AG04450 (cell line): ENCODE results near the gene PRKN. TPM values are rescaled to one million over a fixed set of nuclear protein-coding genes. Genes with fewer than 3 reads are reported as not detected.

Experiments used
- CTCF ChIA-PET: fragments of 300-600, 350-600 bp; formaldehyde crosslinking; extraction: SDS; loops from one replicate; lab custom pipeline; 2022; ENCODE audit warnings: antibody characterized with exemption, inconsistent platforms; lab: Charles Lee
- POLR2A ChIA-PET: fragments of 350-600 bp; formaldehyde crosslinking; extraction: SDS; loops from one replicate; lab custom pipeline; 2021; ENCODE audit warnings: antibody characterized with exemption, inconsistent platforms; lab: Yijun Ruan, JAX
- DNase-seq: peaks from one replicate; pipeline ENCODE4 v3.0.0-alpha.2; 2011; ENCODE audit warnings: low read depth, low spot score
- H3K27ac ChIP-seq: one replicate; pipeline ENCODE4 v1.5.1; 2012; ENCODE audit warnings: low read depth, low read length, control low read depth
- H3K27me3 ChIP-seq: one replicate; pipeline ENCODE4 v1.6.0; 2012; ENCODE audit warnings: low read length; ENCODE audit not compliant: control insufficient read depth, insufficient read depth
- H3K4me3 ChIP-seq: 2 replicates; pipeline ENCODE4 v1.5.1; 2011; ENCODE audit warnings: mild to moderate bottlenecking, low read depth, low read length, control low read depth
- H3K9me3 ChIP-seq: 2 replicates; pipeline ENCODE4 v1.5.1; 2012; ENCODE audit warnings: low read length; ENCODE audit not compliant: control insufficient read depth, insufficient read depth
- CTCF ChIP-seq: IDR thresholded peaks from 2 replicates; pipeline ENCODE4 v1.5.1; 2011; ENCODE audit warnings: low read depth, low read length, control low read depth, inconsistent platforms
- polyA plus RNA-seq: library from polyadenylated mRNA; depleted of rRNA; stranded (reverse); fragments of >200 nt; gene quantifications from 2 replicates; pipeline ENCODE4 v1.2.3, GENCODE V29; 2011

Gene PRKN
- polyA plus RNA-seq, 1 experiment: not detected

GRCh38 chr6:161432546-161432945 lies 1295.0 kb downstream of the PRKN start:
- POLR2A ChIA-PET: no interaction called here
- peaks cover 3% of the 10 kb centered on the region; the same call in 1 of the 2 replicates for H3K9me3 ChIP-seq
- no peaks in the 10 kb centered on the region for H3K27me3 ChIP-seq
- no peak overlapping the region for H3K27ac ChIP-seq
- no peak for DNase-seq
- no peak for TF ChIP-seq CTCF
- CTCF ChIA-PET: interaction anchor here (0.5 to 2.7 kb wide), 2 partner anchors 14 to 67 kb away, joined by 3 to 28 read pairs; no protein-coding TSS in a partner anchor
- H3K4me3 ChIP-seq: no peak overlapping the region

- CTCF ChIA-PET: interaction anchor here (3.7 kb wide), 1 partner anchor 12 kb away, joined by 28 read pairs; no protein-coding TSS in a partner anchor
- H3K4me3 ChIP-seq: no peak overlapping the region
- no peak overlapping the region for H3K27ac ChIP-seq
- peaks cover 3% of the 10 kb centered on the region; the same call in 1 of the 2 replicates for H3K9me3 ChIP-seq
- POLR2A ChIA-PET: no interaction called here
- H3K27me3 ChIP-seq: no peaks in the 10 kb centered on the region
- no peak for TF ChIP-seq CTCF
- no peak for DNase-seq
Observed at GRCh38 chr6:161429921-161430490, 1297.6 kb downstream of the PRKN start.

- DNase-seq: no peak
- Histone ChIP-seq H3K4me3 (no peak overlapping the region), H3K27me3 (no peaks in the 10 kb centered on the region), H3K9me3 (peaks cover 2% of the 10 kb centered on the region; the same call in 1 of the 2 replicates), H3K27ac (no peak overlapping the region)
- ChIA-PET POLR2A (interaction anchor here (0.7 kb wide), 1 partner anchor 500 kb away, joined by 6 read pairs; no protein-coding TSS in a partner anchor), CTCF (interaction anchor here (1.3 kb wide), 1 partner anchor 53 kb away, joined by 4 read pairs; no protein-coding TSS in a partner anchor)
- no peak for TF ChIP-seq CTCF
Observed at GRCh38 chr6:161424421-161424820, 1303.1 kb downstream of the PRKN start.

- ChIA-PET CTCF (interaction anchor here (0.9 to 1.4 kb wide), 3 partner anchors 12 to 24 kb away, joined by 3 to 7 read pairs (median 4); no protein-coding TSS in a partner anchor), POLR2A (no interaction called here)
- peak overlapping the region; percentile 21 for H3K27ac ChIP-seq
- no peak overlapping the region for H3K4me3 ChIP-seq
- no peak for TF ChIP-seq CTCF
- no peaks in the 10 kb centered on the region for H3K27me3 ChIP-seq
- no peaks in the 10 kb centered on the region; the same call in 1 of the 2 replicates for H3K9me3 ChIP-seq
- no peak for DNase-seq
Observed at GRCh38 chr6:161422710-161423680, 1304.6 kb downstream of the PRKN start.
